HG03095 (cell line): ENCODE data around the gene KIF3B.
"Not testable (repeated sequence)": the region's sequence is repeated elsewhere in the genome, so short reads cannot be mapped to it uniquely, and the experiment has no call there.

ENCODE experiments used
- ATAC-seq: cut with Tn5 transposase; IDR thresholded peaks from one replicate; pipeline ENCODE4 v1.9.1; 2021; ENCODE audit warnings: moderate library complexity; ENCODE audit not compliant: unreplicated experiment

The KIF3B gene

GRCh38 chr20:32355417-32355841 lies 78.0 kb downstream of the KIF3B start:
- ATAC-seq = no peak

DNA sequence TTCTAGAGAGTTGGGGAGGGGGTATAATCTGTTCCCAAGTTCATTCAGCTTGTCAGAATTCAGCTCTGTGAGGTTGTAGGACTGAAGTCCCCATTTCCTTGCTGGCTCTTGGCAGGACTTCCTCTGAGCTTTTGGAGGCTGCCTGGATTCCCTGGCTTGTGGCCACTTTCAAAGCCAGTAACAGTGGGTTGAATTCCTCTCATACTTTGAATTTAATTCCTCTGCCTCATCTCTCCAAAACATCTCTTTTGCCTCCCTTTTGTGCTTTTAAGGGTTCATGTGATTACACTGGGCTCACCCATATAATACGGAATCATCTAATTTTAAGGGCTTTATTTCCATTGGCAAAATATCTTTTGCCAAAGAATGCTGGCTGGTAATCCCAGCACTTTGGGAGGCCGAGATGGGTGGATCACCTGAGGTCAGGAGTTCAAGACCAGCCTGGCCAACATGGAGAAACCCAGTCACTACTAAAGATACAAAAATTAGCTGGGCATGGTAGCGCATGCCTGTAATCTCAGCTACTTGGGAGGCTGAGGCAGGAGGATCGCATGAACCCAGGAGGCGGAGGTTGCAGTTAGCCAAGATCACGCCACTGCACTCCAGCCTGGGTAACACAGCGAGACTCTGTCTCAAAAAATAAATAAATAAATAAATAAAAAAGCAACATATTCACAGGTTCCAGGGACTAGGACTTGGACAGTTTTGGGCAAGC lies 78.6 kb downstream of the KIF3B start:
- ATAC-seq = not testable (repeated sequence)

GRCh38 chr20:32356622-32357374 lies 79.3 kb downstream of the KIF3B start:
- no peak for ATAC-seq

DNA sequence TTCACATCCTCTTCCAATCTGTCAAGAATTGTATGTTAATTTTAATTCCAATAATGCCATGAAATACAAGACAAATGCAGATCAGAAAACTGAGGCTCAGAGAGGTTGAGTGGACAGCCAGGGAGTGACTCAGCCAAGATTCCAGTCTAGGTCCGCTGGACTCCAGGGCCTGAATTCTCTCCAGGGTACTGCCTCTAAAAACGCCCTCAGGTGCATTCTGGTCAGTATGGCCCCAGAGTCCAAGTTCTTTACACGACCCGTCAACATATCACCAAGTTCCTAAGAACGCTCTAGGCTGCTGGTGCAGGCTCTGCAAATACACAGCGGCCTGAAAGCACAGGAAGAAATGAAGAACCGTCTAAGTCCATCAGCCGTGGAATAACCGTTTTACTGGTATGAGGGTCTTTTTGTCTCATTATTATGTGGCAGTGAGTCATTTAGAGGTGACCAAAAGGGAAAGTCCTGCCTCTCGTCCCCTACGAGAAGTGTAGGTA lies 80.0 kb downstream of the KIF3B start:
- no peak for ATAC-seq

GRCh38 chr20:32357869-32358631 lies 80.6 kb downstream of the KIF3B start, which contains the start of gene ASXL1:
ASXL1 (plus strand) TSS chr20:32358331; CDS start chr20:32358776, 445 bp downstream.
- ATAC-seq = peak; percentile 65

- no peak for ATAC-seq
These were observed 81.1 kb downstream of the KIF3B start for GRCh38 chr20:32358632-32358882.

DNA sequence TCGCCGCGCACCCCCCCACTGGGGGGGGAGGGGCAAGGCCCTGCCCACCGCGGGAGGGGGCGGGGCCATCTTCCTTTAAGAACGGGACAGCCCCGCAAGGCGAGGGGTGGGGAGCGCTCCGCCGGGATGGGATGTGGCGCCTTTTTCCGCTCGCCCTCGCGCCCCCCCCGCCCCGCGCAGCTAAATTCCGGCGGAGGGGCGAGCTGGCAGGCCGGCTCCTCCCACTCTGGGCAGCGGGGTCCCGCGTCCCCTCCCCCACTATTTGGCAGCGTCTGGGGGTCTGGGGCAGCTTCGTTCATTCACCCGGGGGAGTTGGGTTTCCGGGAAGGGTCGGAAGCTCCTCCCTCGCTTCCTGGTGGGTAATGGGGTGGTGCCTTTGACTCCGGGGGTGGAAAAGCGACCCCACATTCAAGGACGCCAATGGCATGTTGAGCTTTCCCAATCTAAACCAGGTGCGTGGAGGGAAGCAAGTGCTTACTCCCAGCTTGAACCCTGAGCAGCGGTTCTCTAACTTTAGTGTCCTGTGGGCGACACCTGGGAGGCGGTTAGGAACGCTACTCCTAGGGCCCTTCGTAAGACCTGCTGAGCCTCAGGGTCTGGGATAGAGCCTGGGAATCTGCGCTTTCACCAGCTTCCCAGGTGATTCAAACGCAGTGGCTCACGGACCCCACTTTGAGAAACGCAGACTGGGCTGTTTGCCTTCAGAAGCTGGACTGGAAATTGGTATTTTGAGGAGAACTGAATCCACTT lies 81.6 kb downstream of the KIF3B start:
- ATAC-seq = no peak

DNA sequence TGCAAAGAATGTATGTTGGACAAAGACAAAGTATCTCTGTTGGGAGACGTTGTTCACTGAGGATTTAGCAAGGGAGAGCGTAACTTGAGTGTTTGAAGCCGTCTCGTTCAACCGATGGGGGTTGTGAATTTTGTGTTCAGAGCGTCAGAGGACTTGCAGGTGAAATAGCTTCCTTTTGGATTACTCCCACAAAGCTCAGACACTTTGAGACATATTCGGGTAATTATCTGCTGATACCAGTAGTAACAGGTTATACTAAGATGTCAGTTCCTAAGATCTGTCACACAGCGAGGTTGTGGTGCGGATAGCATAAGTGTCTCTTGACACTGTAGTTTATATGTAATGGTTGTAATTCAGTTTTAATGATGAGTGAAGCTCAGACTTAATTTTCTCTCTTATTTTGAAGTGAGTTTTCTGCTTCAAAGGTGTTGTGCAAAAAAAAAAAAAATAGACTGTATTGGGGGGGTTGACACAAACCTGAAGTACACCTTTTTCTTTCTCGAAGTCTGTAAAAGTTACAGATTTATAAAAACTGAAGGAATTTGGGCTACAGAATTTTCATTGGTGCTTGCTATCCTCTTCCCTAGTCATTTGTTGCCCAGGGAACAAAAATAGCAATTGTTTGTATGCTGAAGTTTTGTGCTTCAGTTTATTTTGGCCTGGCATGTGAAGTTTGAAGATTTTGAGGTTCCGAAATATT lies 82.3 kb downstream of the KIF3B start:
- no peak for ATAC-seq

DNA sequence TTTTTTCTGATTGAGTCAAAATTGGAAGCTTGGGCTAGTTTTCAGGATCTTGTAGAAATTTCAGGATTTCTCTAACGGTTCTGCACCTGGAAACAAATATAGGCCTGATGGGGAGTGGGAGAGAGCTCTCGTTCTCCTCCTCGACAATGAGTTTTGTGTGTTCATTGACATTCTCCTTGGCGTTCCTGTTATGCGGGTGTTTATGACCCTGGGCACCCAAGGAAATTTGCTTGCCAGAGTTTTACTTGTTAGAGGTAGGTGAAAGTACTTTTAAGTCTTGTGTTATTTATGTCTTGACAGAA lies 82.8 kb downstream of the KIF3B start:
- no peak for ATAC-seq

DNA sequence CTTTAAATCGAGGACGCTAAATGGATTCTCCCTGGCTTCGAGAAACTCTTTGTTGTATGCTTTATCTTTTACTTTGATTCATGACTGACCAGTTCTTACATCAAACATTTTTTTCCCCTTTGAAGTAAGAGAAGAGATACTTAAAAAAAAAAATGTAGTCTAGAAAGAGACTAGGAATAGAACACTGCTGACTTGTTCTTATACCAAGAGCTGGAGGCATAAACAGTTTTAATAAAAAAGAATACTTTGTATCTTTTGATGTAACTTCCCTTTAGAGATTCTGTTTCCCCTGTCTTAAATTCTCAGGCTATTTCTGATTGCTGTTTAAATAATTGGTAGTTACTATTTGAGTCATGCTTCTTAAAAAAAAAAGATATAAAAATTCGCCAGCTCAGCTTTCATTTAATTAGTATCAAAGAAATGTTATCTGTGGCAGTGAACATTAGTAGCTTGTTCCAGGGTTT lies 85.5 kb downstream of the KIF3B start:
- no peak for ATAC-seq

- ATAC-seq = no peak
These were observed 86.0 kb downstream of the KIF3B start for GRCh38 chr20:32363492-32363891.

GRCh38 chr20:32364554-32365208 lies 87.2 kb downstream of the KIF3B start:
- no peak for ATAC-seq

DNA sequence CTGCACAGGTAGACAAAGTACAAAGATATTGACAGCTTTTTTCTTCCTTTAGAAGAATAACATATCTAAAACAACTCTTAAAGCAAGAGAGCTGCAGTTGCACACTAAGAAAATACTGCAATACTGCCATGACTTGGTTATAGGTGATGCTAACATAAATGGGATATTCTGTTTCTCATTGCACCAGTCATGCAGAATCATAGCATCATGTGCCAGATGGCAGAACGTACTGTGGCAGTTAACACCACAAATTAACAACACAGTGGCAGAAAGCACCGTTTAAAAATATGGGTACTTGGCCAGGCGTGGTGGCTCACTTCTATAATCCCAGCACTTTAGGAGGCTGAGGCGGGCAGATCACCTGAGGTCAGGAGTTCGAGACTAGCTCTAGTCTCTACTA lies 88.1 kb downstream of the KIF3B start:
- ATAC-seq = no peak

GRCh38 chr20:32366380-32366779 lies 88.9 kb downstream of the KIF3B start:
- ATAC-seq = peak; percentile 56

DNA sequence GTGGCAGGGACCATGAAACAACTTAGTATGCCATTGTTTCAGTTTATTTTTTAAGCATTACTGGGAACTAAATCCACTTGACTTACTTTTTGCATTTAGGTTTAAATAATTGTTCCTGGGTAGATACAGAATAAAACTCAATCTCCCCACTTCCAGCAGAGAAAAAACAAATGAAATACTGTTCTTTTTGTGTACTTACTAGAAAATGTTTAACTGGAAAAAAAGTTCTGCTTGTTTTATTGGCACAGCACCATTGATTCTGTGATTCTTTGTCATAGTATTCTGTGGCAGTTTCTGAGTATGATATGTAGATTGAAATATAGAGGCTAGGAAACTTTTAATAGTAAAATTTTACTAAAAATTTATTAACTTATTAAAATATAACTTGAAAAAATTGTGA lies 90.9 kb downstream of the KIF3B start:
- ATAC-seq = no peak

GRCh38 chr20:32368925-32369324 lies 91.5 kb downstream of the KIF3B start:
- no peak for ATAC-seq

DNA sequence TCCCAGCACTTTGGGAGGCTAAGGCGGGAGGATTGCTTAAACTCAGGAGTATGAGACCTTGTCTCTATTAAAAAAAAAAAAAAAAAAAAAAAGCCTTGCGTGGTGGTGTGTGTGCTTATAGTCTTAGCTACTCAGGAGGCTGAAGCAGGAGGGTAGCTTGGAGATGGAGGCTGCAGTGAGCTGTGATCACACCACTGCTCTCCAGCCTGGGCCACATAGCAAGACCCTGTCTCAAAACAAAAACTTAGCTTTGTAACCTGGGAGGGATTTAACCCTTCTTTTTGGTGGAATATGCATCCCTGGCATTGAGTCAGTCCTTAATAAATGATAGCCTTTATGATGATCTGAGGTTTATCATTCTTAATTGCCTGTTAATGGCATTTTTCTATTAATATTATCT lies 93.4 kb downstream of the KIF3B start:
- ATAC-seq = no peak

GRCh38 chr20:32378461-32378860 lies 101.0 kb downstream of the KIF3B start:
- ATAC-seq = no peak

GRCh38 chr20:32380037-32380436 lies 102.6 kb downstream of the KIF3B start:
- not testable (repeated sequence) for ATAC-seq

- no peak for ATAC-seq
These were observed 103.3 kb downstream of the KIF3B start for GRCh38 chr20:32380745-32381144.
